Aorta (tissue), 5 donors: ENCODE results near the gene USP4. TPM values are rescaled to one million over a fixed set of nuclear protein-coding genes. Genes with fewer than 3 reads are reported as not detected.
"Not testable (repeated sequence)": the region's sequence is repeated elsewhere in the genome, so short reads cannot be mapped to it uniquely, and the experiment has no call there.

Experiments
- ATAC-seq: fragments of 200-7000 bp; cut with Tn5 transposase; one replicate; pipeline ENCODE4 v1.9.1; 2022; ENCODE audit warnings: moderate library complexity; ENCODE audit not compliant: low FRiP score
- DNase-seq, 2 donors: peaks; one replicate each; pipeline ENCODE4 v3.0.0-alpha.2; 2020
- H3K27ac ChIP-seq, 2 donors: one replicate each; pipeline ENCODE4 v1.5.1; 2013; ENCODE audit warnings: low read length in 2 of 2, mild to moderate bottlenecking in 2 of 2, moderate library complexity in 2 of 2, control low read depth in 1 of 2, inconsistent platforms in 1 of 2, low read depth in 1 of 2
- H3K27me3 ChIP-seq, 2 donors: one replicate each; pipeline ENCODE4 v1.6.1; 2013; ENCODE audit warnings: control low read depth in 1 of 2, low read length in 1 of 2, mild to moderate bottlenecking in 1 of 2, moderate library complexity in 1 of 2; ENCODE audit not compliant: insufficient read depth in 2 of 2, control insufficient read depth in 1 of 2
- H3K36me3 ChIP-seq, 2 donors: one replicate each; pipeline ENCODE4 v1.6.1; 2013; ENCODE audit warnings: control low read depth in 1 of 2, low read length in 1 of 2, mild to moderate bottlenecking in 1 of 2; ENCODE audit not compliant: insufficient read depth in 2 of 2, control insufficient read depth in 1 of 2
- H3K4me1 ChIP-seq, 2 donors: one replicate each; pipeline ENCODE4 v1.6.1; 2013; ENCODE audit warnings: low read length in 2 of 2, control low read depth in 1 of 2, mild to moderate bottlenecking in 1 of 2, moderate library complexity in 1 of 2; ENCODE audit not compliant: insufficient read depth in 2 of 2, control insufficient read depth in 1 of 2
- H3K4me3 ChIP-seq, 2 donors: one replicate each; pipeline ENCODE4 v1.5.1; 2013; ENCODE audit warnings: low read length in 2 of 2, control low read depth in 1 of 2, mild to moderate bottlenecking in 1 of 2
- H3K9me3 ChIP-seq: one replicate; pipeline ENCODE4 v1.6.1; 2013; ENCODE audit warnings: mild to moderate bottlenecking, low read length; ENCODE audit not compliant: control insufficient read depth
- WGBS, 2 donors: extraction: QIAGEN DNeasy Blood & Tissue Kit; methylation state at CpG; one replicate each; pipeline ENCODE4 v1.1.7; 2013; 5-methylcytosine and 5-hydroxymethylcytosine counted together
- intact Hi-C, 2 donors: fragments of 100-400 bp; cut with DNase I; formaldehyde crosslinking; loops; one replicate each; pipeline versions ENCODE4 v1.14.2 to v1.15.0; 2022
- polyA plus RNA-seq, 2 donors: library from polyadenylated mRNA; stranded (reverse); fragments of 200-250 nt; gene quantifications; one replicate each; pipeline ENCODE4 v1.2.3, GENCODE V29; 2013
- total RNA-seq, 2 donors: library from RNA; stranded (reverse); fragmentation: NEBNext Ultra II Directional; extraction: Animal tissue kit (Norgen Biotek cat#: 25700); gene quantifications; one replicate each; pipeline ENCODE4 v1.2.1, GENCODE V29; 2021
- donor health status: healthy with polysubstance abuse.
- donor health status: Bipolar disorder and iron deficiency.
- donor health status: DM: no; HTN: no; CAD: no.
- donor health status: DM: no; HTN: no; CAD: no.
- donor health status: DM: yes; HTN: yes; CAD: no.

Gene USP4
- total and polyA plus RNA-seq, 4 donors = 18.3 to 81.5 (median 62.7) TPM

GRCh38 chr3:49357443-49358216 is 17.8 kb upstream of the USP4 start:
- not testable (repeated sequence) for H3K27me3 ChIP-seq, H3K36me3 ChIP-seq, H3K4me1 ChIP-seq, H3K9me3 ChIP-seq
- intact Hi-C loops = loop anchor here (2.0 to 5.0 kb wide), 2 partner anchors 15 to 55 kb away; partner anchors contain the start of genes RHOA (in 1 of the 2) and TCTA (in 1 of the 2)
- peak overlapping the region; percentile 0 to 87 for H3K27ac ChIP-seq
- ATAC-seq (peak; percentile 43), DNase-seq (peak; percentile 77 to 87)
- peak overlapping the region; percentile 37 to 52 for H3K4me3 ChIP-seq
- WGBS, 2 donors = 3 to 9% methylated on average over 54 to 63 of the region's 63 CpGs

- ATAC-seq = peak; percentile 3
- H3K4me3 ChIP-seq = peak overlapping the region in 1 of 2 donors; percentile 52
- H3K9me3 ChIP-seq, DNase-seq, H3K27ac ChIP-seq, H3K36me3 ChIP-seq, H3K4me1 ChIP-seq, H3K27me3 ChIP-seq: not testable (repeated sequence)
- WGBS, 2 donors = 50% methylated on average over 8 to 10 of the region's 10 CpGs
- intact Hi-C loops = loop anchor here in 1 of 2 donors (5.0 kb wide), 1 partner anchor 55 kb away; the partner anchor contains the start of genes RHOA and TCTA
Measured at GRCh38 chr3:49357095-49357442, 17.2 kb upstream of the USP4 start.

DNA sequence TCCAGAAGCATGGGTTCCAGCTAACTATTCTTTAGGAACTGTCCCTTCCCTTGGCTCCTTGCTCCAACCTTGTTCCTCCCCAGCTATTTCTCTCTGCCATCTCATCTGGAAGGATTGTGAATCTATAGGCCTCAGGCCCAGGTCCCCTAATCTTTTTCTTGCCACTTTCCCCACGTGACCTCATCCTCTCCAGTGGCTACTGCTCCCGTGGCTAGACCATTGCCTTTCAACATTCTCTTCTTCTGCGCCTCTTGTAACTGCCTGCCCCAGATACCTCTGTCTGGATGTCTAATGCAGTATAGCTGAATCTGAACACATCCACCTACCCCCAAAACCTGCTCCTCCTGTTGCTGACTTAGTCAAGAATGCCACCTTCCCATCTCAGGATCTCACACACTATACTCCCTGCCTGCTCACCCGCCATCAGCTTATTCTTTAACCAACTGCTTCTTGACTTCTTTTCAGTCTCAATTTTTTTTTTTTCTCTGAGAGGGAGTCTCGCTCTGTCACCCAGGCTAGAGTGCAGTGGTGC is 13.1 kb upstream of the USP4 start:
- ATAC-seq = no peak
- Histone ChIP-seq H3K9me3 (no peaks in the 10 kb centered on the region), H3K4me3 (no peak overlapping the region), H3K27ac (no peak overlapping the region), H3K27me3 (no peaks in the 10 kb centered on the region), H3K36me3 (peaks cover 0 to 2% of the 10 kb centered on the region in 2 donors), H3K4me1 (no peaks in the 10 kb centered on the region)
- 81 to 85% methylated on average over 5 of the region's 5 CpGs for WGBS, 2 donors
- intact Hi-C loops = no loop called here
- no peak for DNase-seq

- 64 to 78% methylated on average over 2 of the region's 2 CpGs for WGBS, 2 donors
- intact Hi-C loops = no loop called here
- no peak for DNase-seq
- H3K27me3 ChIP-seq = no peaks in the 10 kb centered on the region
- no peak for ATAC-seq
- H3K4me3 ChIP-seq = no peak overlapping the region
- no peak overlapping the region for H3K27ac ChIP-seq
- H3K36me3 ChIP-seq = peaks cover 0 to 2% of the 10 kb centered on the region in 2 donors
- H3K9me3 ChIP-seq = no peaks in the 10 kb centered on the region
- H3K4me1 ChIP-seq = no peaks in the 10 kb centered on the region
Measured at GRCh38 chr3:49352281-49352680, 12.4 kb upstream of the USP4 start.

DNA sequence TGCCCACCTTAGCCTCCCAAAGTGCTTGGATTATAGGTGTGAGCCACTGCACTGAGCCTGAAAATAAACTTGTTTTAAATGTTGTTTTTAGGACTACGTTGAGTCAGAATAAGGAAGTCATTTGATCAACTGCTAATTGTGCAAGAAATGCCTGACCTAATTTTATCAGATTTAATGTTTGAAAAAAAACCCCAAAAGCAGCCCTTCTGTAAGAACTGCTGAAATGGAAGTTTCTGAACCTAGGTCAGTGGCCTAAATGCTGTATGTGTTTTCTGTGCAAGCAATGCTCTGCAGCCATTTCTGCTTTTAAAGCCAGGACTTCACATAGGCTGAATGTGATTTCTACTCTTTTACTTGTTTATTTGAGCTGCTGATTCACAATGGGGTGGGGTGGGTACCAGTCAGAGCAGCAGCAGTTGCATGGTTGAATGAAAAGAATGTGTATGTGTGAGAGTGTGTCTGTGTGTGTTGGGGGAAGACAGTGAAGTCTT is 11.7 kb upstream of the USP4 start:
- Histone ChIP-seq H3K27ac (no peak overlapping the region), H3K4me1 (no peaks in the 10 kb centered on the region), H3K9me3 (no peaks in the 10 kb centered on the region), H3K4me3 (no peak overlapping the region), H3K27me3 (no peaks in the 10 kb centered on the region), H3K36me3 (peaks cover 0 to 1% of the 10 kb centered on the region in 2 donors)
- WGBS, 2 donors = 41 to 51% methylated on average over 1 of the region's 1 CpG
- intact Hi-C loops = no loop called here
- ATAC-seq = no peak
- DNase-seq = no peak

DNA sequence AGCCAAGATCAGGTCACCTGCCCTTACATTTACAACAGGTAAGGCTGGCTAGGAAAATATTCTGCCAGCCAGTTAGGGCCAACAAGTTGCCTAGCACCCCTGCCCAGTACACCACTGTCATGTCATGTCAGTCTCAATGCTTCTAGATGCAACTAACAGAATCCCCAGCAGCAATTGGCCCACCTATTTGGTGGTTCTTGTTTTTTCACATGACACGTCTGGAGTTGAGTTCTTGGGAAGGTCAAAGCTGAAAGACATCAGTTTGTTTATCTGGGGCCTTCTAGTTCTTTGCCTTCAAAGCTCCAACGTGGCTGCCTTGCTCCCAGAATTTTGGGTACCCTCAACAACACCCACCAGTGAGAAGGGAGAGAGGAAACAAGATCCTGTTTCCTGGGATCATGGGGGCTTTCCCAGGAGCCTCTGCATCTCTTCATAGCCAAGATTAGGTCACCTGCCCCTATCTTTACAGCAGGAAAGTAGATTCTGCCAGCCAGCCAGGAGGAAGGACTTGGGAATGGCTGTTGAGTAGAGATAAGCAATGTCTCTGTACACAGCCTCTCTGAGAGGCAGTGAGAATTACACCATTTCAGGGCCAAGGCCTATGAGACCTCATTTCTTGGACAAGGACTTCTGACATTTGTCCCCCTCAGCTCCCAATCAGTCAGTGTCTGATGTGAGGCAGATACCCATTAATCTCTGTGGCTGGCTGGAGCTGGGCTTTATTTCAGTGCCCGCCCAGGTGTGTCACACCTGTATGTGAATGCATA is 9.7 kb upstream of the USP4 start:
- intact Hi-C loops = no loop called here
- H3K36me3 ChIP-seq = no peaks in the 10 kb centered on the region
- H3K27me3 ChIP-seq = no peaks in the 10 kb centered on the region
- H3K9me3 ChIP-seq = no peaks in the 10 kb centered on the region
- 69 to 72% methylated on average over 3 of the region's 3 CpGs for WGBS, 2 donors
- DNase-seq = no peak
- no peak for ATAC-seq
- no peak overlapping the region for H3K27ac ChIP-seq
- H3K4me1 ChIP-seq = no peaks in the 10 kb centered on the region
- H3K4me3 ChIP-seq = no peak overlapping the region

DNA sequence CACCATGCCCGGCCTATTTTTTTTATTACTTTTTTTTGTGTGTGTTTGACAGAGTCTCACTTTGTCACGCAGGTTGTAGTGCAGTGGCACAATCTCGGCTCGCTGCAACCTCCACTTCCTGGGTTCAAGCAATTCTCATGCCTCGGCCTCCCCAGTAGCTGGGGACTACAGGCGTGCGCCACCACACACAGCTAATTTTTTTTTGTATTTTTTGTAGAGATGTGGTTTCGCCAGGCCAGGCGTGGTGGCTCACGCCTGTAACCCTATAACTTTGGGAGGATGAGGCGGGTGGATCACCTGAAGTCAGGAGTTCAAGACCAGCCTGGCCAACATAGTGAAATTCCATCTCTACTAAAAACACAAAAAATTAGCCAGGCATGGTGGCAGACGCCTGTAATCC is 8.5 kb upstream of the USP4 start:
- not testable (repeated sequence) for H3K27me3 ChIP-seq
- WGBS, 2 donors = 91 to 95% methylated on average over 12 of the region's 12 CpGs

GRCh38 chr3:49346797-49347251 is 7.0 kb upstream of the USP4 start:
- ATAC-seq (no peak), DNase-seq (no peak)
- no peaks in the 10 kb centered on the region for H3K9me3 ChIP-seq
- H3K4me1 ChIP-seq = no peaks in the 10 kb centered on the region
- intact Hi-C loops = no loop called here
- no peak overlapping the region for H3K4me3 ChIP-seq
- H3K27me3 ChIP-seq = no peaks in the 10 kb centered on the region
- no peaks in the 10 kb centered on the region for H3K36me3 ChIP-seq
- WGBS, 2 donors = 67 to 78% methylated on average over 6 of the region's 6 CpGs
- no peak overlapping the region for H3K27ac ChIP-seq

More for the DNA sequence above, 8.5 kb upstream of the USP4 start:
- H3K27ac ChIP-seq, H3K4me1 ChIP-seq, H3K9me3 ChIP-seq, intact Hi-C loops, H3K4me3 ChIP-seq, ATAC-seq, H3K36me3 ChIP-seq, DNase-seq: not testable (repeated sequence)
